ENCODE data around the gene ANKRD17.

The ANKRD17 gene

GRCh38 chr4:73037057-73037456 is 221.5 kb downstream of the ANKRD17 start:
- no peak for DNase-seq

GRCh38 chr4:73036123-73036522 is 222.5 kb downstream of the ANKRD17 start:
- no peak for DNase-seq

- DNase-seq: no peak
These were observed 223.7 kb downstream of the ANKRD17 start for GRCh38 chr4:73034896-73035295.

DNA sequence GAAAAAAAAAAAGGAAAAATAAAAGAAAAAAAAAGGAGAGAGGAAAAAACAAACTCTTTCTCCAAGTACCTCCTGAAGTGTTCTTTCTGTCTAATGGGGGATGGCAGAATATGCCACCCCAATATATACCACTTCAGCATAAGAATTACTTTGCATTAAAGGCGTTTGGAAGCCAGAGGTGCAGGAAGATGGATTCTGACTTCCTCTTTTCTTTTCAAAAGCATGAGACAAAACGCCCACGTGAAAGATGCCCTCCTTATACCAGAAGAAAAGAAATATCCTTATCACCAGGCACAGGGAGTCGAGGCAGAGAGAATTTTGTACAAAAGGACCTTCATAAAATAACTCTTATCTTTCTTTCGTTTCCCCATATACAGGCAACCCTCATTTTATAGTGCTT is 230.0 kb downstream of the ANKRD17 start:
- DNase-seq: no peak
